ENCODE measurements around the gene TMEM212. TPM values are rescaled to one million over a fixed set of nuclear protein-coding genes. Genes with fewer than 3 reads are reported as not detected.
"Not testable (repeated sequence)": the region's sequence is repeated elsewhere in the genome, so short reads cannot be mapped to it uniquely, and the experiment has no call there.

Gene TMEM212
- total RNA-seq, 4 donors from 2014 or later, result not detected

- Histone ChIP-seq H3K4me1 (no peaks in the 10 kb centered on the region), H3K36me3 (no peaks in the 10 kb centered on the region), H3K27ac (no peak overlapping the region), H3K4me3 (no peak overlapping the region), H3K27me3 (no peaks in the 10 kb centered on the region), H3K9me3 (peaks cover 0 to 3% (median 0%) of the 10 kb centered on the region in 3 donors)
- no peak for DNase-seq
- TF ChIP-seq CTCF (IDR thresholded peaks at IDR 0.05 in 4 of 5, conservative IDR thresholded peaks at IDR 0.05 in 1 of 5) (no peak), POLR2A (IDR thresholded peaks at IDR 0.05) (no peak)
- in situ Hi-C loops (cut with MboI; ENCODE audit: low sequenced_read_pairs in 4 of 4), result no loop called here
- ATAC-seq, result no peak
- intact Hi-C loops (cut with DNase I; ENCODE audit: low total_unique reads), result no loop called here
These were observed 11.6 kb downstream of the TMEM212 start for GRCh38 chr3:171854649-171855305.

- in situ Hi-C loops (cut with MboI; ENCODE audit: low sequenced_read_pairs in 4 of 4); H3K9me3 ChIP-seq; H3K4me1 ChIP-seq; DNase-seq; H3K36me3 ChIP-seq; H3K27ac ChIP-seq; intact Hi-C loops (cut with DNase I; ENCODE audit: low total_unique reads); H3K27me3 ChIP-seq; ATAC-seq; H3K4me3 ChIP-seq: not testable (repeated sequence)
These were observed 15.6 kb downstream of the TMEM212 start for GRCh38 chr3:171858770-171859169.

- TF ChIP-seq CTCF (IDR thresholded peaks at IDR 0.05 in 4 of 5, conservative IDR thresholded peaks at IDR 0.05 in 1 of 5) (no peak), POLR2A (IDR thresholded peaks at IDR 0.05) (no peak)
- no peaks in the 10 kb centered on the region for H3K27me3 ChIP-seq
- no peak overlapping the region for H3K4me3 ChIP-seq
- H3K9me3 ChIP-seq, result no peaks in the 10 kb centered on the region
- H3K36me3 ChIP-seq, result no peaks in the 10 kb centered on the region
- no peak for DNase-seq
- H3K4me1 ChIP-seq, result no peaks in the 10 kb centered on the region
- peak overlapping the region in 3 of 4 donors; percentile 6 to 33 (median 32) for H3K27ac ChIP-seq
- in situ Hi-C loops (cut with MboI; ENCODE audit: low sequenced_read_pairs in 4 of 4) (no loop called here), intact Hi-C loops (cut with DNase I; ENCODE audit: low total_unique reads) (no loop called here)
- peak; percentile 46 to 63 for ATAC-seq
These were observed 17.8 kb downstream of the TMEM212 start for GRCh38 chr3:171860830-171861535.

- no peak for DNase-seq
- TF ChIP-seq CTCF (IDR thresholded peaks at IDR 0.05 in 4 of 5, conservative IDR thresholded peaks at IDR 0.05 in 1 of 5) (no peak), POLR2A (IDR thresholded peaks at IDR 0.05) (no peak)
- ATAC-seq, result no peak
- H3K4me3 ChIP-seq, result no peak overlapping the region
- intact Hi-C loops (cut with DNase I; ENCODE audit: low total_unique reads), result no loop called here
- H3K4me1 ChIP-seq, result no peaks in the 10 kb centered on the region
- H3K27me3 ChIP-seq, result no peaks in the 10 kb centered on the region
- no peaks in the 10 kb centered on the region for H3K9me3 ChIP-seq
- no peaks in the 10 kb centered on the region for H3K36me3 ChIP-seq
- H3K27ac ChIP-seq, result no peak overlapping the region
- in situ Hi-C loops (cut with MboI; ENCODE audit: low sequenced_read_pairs in 4 of 4), result no loop called here
These were observed 19.2 kb downstream of the TMEM212 start for GRCh38 chr3:171862392-171862791.

DNA sequence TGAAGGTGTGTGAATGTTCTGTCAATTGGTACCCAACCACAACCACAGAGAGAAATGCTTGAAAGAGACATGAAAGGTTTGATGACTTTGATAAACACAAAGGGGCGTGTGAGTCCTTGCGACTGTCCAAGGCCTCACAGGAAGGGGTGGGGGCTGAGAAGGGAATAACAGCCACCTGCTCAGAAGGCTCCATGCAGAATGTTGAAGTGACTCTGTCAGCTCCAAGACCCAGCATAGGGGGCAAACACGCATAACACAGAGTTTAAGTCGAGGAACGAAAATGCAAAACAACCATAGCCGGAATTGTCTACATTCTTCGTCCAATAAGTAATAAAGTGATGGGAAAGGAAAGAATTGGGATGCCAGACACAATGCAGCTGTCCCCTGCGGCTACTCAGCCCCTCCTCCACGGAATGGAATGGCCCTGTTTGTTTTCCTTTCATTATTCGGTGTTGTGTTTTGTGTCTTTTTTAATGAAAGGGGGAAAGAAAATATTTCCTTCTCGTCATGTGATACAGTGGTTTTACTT, 19.9 kb downstream of the TMEM212 start:
- H3K4me1 ChIP-seq, result no peaks in the 10 kb centered on the region
- H3K4me3 ChIP-seq, result no peak overlapping the region
- H3K27ac ChIP-seq, result no peak overlapping the region
- TF ChIP-seq POLR2A (IDR thresholded peaks at IDR 0.05), result no peak
- no peak for TF ChIP-seq CTCF (IDR thresholded peaks at IDR 0.05 in 4 of 5, conservative IDR thresholded peaks at IDR 0.05 in 1 of 5)
- ATAC-seq, result no peak
- no peaks in the 10 kb centered on the region for H3K36me3 ChIP-seq
- in situ Hi-C loops (cut with MboI; ENCODE audit: low sequenced_read_pairs in 4 of 4), result no loop called here
- no peak for DNase-seq
- intact Hi-C loops (cut with DNase I; ENCODE audit: low total_unique reads), result no loop called here
- no peaks in the 10 kb centered on the region for H3K27me3 ChIP-seq
- H3K9me3 ChIP-seq, result no peaks in the 10 kb centered on the region
